ENCODE results near the gene ANKS1B.

- TF ChIP-seq POLR2A (IDR thresholded peaks at IDR 0.05), result no peak
- no peak for TF ChIP-seq CTCF (IDR thresholded peaks at IDR 0.05)
These were observed 8.0 kb downstream of the ANKS1B start for GRCh38 chr12:99976762-99977161.
